ENCODE results near the gene LILRA1.
"Not testable (repeated sequence)": the region's sequence is repeated elsewhere in the genome, so short reads cannot be mapped to it uniquely, and the experiment has no call there.

GRCh38 chr19:54578268-54578667 lies 15.2 kb upstream of the LILRA1 start:
- TF ChIP-seq WRNIP1 (IDR thresholded peaks at IDR 0.05; ENCODE audit: borderline replicate concordance, low read depth, low read length); POLR2A (IDR thresholded peaks at IDR 0.05; ENCODE audit: low read depth, low read length); NR2C2 (IDR thresholded peaks at IDR 0.05; ENCODE audit: borderline replicate concordance, control insufficient read depth, insufficient read length, low read depth); SIN3A (IDR thresholded peaks at IDR 0.05; ENCODE audit: low read depth, low read length); USF2 (IDR thresholded peaks at IDR 0.05; ENCODE audit: borderline replicate concordance, low read depth, low read length): not testable (repeated sequence)

All from GM12878 (cell line).